ENCODE measurements around the gene LYPD3. TPM values are rescaled to one million over a fixed set of nuclear protein-coding genes. Genes with fewer than 3 reads are reported as not detected.

LYPD3 gene
- total RNA-seq, 4 donors from 2014 or later: 0.47 to 26.4 (median 1.9) TPM; not detected in 1

DNA sequence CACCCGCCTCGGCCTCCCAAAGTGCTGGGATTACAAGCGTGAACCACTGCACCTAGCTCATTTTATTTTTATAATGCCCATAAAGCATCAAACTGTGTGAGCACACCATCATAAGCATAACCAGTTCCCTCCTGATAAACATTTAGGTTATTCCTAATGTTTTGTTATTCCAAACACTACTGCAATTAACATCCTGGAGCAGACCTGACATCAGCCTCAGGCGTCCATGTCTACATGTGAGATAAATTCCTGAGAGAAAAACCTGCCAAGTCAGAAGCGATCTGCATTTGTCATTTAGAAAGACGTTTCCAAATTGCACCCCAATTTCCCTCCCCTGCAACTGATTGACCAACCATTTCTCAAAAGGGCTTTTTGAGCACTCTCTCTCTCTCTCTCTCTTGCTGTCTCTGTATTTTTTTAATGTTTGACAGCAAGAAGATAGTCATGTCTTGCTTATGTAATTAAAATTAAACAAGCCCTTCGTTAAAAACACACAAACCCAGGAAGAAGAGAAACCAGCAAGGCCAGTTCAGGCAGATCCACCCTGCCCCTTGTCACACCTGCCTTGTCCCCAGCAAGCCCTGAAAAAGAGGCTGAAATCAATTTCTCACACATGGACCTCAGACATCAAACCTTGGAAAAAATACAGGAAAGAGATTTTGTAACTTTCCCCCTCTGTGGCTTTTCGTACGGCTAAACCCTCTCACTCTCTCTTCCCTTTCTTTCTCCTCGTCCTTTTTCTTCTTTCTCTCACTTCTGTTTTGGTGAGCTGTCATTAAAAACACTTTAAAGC lies 9.9 kb downstream of the LYPD3 start:
- ATAC-seq (ENCODE audit: low FRiP score): no peak
- DNase-seq (ENCODE audit: low spot score): no peak
- TF ChIP-seq, protein P1, sequence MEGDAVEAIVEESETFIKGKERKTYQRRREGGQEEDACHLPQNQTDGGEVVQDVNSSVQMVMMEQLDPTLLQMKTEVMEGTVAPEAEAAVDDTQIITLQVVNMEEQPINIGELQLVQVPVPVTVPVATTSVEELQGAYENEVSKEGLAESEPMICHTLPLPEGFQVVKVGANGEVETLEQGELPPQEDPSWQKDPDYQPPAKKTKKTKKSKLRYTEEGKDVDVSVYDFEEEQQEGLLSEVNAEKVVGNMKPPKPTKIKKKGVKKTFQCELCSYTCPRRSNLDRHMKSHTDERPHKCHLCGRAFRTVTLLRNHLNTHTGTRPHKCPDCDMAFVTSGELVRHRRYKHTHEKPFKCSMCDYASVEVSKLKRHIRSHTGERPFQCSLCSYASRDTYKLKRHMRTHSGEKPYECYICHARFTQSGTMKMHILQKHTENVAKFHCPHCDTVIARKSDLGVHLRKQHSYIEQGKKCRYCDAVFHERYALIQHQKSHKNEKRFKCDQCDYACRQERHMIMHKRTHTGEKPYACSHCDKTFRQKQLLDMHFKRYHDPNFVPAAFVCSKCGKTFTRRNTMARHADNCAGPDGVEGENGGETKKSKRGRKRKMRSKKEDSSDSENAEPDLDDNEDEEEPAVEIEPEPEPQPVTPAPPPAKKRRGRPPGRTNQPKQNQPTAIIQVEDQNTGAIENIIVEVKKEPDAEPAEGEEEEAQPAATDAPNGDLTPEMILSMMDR (IDR thresholded peaks at IDR 0.05): no peak

DNA sequence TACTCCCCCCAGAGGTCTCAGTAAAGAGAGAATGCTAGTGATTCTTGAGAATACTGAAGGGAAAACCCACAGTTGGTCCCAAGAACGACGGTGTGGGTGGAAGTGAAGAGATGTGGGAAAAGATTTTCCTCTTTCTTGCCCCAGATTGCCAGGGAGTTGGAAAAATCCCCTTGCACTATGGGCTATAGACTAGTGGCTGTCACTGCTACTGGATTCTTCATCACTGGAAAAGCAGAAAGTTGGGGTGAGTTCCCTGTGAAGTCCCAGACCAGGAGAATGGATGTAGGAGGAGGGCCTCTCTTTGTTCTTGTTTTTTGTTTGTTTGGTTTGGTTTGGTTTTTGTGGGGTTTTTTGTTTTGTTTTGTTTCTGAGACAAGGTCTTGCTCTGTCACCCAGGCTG lies 11.4 kb downstream of the LYPD3 start:
- DNase-seq (ENCODE audit: low spot score) (no peak), ATAC-seq (ENCODE audit: low FRiP score) (no peak)
- TF ChIP-seq, protein P1 (IDR thresholded peaks at IDR 0.05): no peak

GRCh38 chr19:43452582-43452981 lies 12.8 kb downstream of the LYPD3 start:
- DNase-seq (ENCODE audit: low spot score): no peak
- no peak for ATAC-seq (ENCODE audit: low FRiP score)
- TF ChIP-seq, protein P1 (IDR thresholded peaks at IDR 0.05): no peak

DNA sequence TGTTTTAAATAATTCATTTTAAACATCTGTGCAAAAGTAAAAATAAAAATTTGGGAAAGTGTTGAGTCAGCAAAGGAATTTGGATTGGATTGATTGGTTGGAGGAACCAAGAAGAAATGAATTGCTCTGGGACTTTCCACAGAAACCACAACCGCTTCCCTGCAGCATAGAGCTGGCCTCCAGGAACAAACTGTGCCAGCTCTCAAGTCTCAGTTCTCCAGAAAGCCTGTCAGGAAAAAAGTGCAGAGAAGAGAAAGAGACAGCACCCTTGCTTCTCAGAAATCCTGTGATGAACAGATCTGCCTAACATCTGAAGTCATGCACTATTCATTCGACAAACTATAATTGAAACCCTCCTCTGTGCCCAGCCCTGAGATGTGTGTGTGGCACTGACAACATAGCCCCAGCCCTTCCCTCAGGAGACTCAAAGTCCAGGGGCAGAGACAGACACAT lies 14.8 kb downstream of the LYPD3 start:
- no peak for DNase-seq (ENCODE audit: low spot score)
- TF ChIP-seq, protein P1 (IDR thresholded peaks at IDR 0.05): no peak
- no peak for ATAC-seq (ENCODE audit: low FRiP score)

DNA sequence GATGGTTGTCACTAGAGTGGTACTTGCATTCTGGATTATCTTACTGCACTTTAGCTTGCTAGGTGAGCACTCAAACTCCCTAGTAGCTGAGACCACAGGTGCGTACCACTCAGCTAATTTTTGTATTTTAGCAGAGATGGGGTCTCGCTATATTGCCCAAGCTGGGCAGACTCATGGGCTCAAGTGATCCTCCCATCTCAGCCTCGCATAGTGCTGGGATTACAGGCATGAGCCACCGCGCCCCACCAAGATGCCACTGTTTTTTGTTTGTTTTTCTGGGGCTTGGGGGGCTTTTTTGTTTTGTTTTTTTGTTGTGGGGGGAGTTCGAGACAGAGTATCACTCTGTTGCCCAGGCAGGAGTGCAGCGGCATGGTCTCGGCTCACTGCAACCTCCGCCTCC lies 17.8 kb downstream of the LYPD3 start:
- DNase-seq (ENCODE audit: low spot score) (no peak), ATAC-seq (ENCODE audit: low FRiP score) (no peak)
- TF ChIP-seq, protein P1 (IDR thresholded peaks at IDR 0.05): no peak

GRCh38 chr19:43446746-43447489 lies 18.5 kb downstream of the LYPD3 start:
- TF ChIP-seq, protein P1 (IDR thresholded peaks at IDR 0.05): peak in 2 of 3 donors; percentile 38 to 86
- DNase-seq (ENCODE audit: low spot score) (peak; percentile 41), ATAC-seq (ENCODE audit: low FRiP score) (peak; percentile 58)
